ENCODE results near the gene PPFIBP2.

The PPFIBP2 gene

GRCh38 chr11:7582338-7582985, 68.7 kb downstream of the PPFIBP2 start:
- DNase-seq (ENCODE audit: low read depth) = no peak
- no peak overlapping the region for H3K4me3 ChIP-seq (ENCODE audit: low read length)
- TF ChIP-seq CTCF (conservative IDR thresholded peaks at IDR 0.05; ENCODE audit: low read depth, low read length) = no peak

- TF ChIP-seq CTCF (conservative IDR thresholded peaks at IDR 0.05; ENCODE audit: low read depth, low read length) = no peak
- no peak overlapping the region for H3K4me3 ChIP-seq (ENCODE audit: low read length)
- DNase-seq (ENCODE audit: low read depth) = no peak
These were observed 69.4 kb downstream of the PPFIBP2 start for GRCh38 chr11:7583248-7583647.

DNA sequence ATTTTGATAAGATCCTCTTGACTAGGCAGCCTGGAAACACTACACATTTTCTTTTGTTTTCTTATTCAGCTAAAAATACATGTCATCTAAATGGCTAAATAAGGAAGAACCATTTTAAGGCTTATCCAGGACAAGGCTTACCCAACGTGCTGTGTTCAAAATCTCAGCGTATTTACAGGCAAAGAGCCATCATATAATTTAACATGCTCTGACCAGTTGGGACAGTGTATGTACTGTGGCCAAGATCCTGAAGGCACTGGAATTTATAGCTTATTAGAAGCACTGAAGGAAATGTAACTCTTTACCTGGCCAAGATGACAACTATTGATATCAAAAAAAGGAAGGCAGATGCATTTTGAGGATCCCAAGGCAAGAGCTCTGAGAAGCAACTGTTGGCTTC, 71.1 kb downstream of the PPFIBP2 start:
- TF ChIP-seq CTCF (conservative IDR thresholded peaks at IDR 0.05; ENCODE audit: low read depth, low read length) = no peak
- DNase-seq (ENCODE audit: low read depth) = no peak

DNA sequence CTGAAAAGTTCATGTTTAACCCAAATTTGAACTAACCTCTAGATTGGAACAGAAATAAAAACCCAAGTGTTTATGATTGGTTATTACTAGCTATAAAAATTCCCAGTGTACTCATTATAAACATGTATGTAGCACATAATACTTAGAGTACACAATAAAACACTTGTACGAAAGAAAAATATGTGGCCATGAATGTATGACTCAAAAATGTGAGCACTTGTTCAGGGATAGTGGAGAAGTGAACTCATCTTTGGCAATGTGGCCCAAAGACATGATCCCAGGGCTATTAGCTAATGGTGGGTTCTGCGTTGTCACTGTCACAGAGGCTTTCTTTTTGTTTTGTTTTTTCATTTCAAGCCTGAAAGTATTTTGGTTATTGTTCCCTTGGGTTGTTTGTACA, 72.0 kb downstream of the PPFIBP2 start:
- TF ChIP-seq CTCF (conservative IDR thresholded peaks at IDR 0.05; ENCODE audit: low read depth, low read length) = no peak
- no peak for DNase-seq (ENCODE audit: low read depth)
- no peak overlapping the region for H3K4me3 ChIP-seq (ENCODE audit: low read length)

More for the DNA sequence above, 71.1 kb downstream of the PPFIBP2 start:
- no peak overlapping the region for H3K4me3 ChIP-seq (ENCODE audit: low read length)

DNA sequence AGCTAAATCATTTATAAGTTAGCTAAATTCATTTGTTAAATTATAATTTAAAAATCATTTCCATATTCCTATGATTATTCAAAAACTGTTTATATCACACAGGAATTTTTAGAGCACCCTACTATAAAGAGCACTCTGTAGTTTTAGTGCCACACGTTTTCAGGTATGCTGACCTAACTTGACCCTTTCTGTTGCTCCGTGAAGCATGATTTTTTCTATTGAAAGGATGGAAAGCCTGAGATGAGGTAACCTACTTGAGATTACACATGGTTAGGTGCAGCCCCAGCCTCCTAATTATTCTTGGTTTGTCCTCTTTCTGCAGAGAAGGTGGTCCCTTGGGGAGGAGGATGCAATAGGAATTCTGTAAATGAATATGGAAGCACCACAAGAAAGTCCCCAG, 72.6 kb downstream of the PPFIBP2 start:
- no peak for TF ChIP-seq CTCF (conservative IDR thresholded peaks at IDR 0.05; ENCODE audit: low read depth, low read length)

DNA sequence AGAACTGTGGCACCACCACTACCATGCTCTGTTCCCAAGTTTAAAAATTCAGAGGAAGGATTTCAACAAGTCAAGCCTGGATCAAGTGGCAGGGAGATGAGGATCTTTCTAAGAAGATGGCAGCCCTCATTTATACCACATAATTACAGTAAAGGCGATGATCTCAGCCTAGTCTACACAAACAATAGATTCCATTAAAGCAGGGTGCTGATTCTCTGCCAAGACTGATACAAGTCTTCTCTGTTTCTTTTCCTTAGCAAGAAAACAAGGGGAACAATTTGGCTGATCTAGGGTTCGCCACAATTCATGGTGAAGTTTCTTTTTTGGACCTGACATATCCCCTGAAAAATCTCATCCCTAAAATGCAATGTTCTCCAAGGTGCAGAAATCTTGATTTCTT, 73.9 kb downstream of the PPFIBP2 start:
- no peak for TF ChIP-seq CTCF (conservative IDR thresholded peaks at IDR 0.05; ENCODE audit: low read depth, low read length)
- no peak overlapping the region for H3K4me3 ChIP-seq (ENCODE audit: low read length)
- DNase-seq (ENCODE audit: low read depth) = no peak

More for the DNA sequence above, 72.6 kb downstream of the PPFIBP2 start:
- no peak for DNase-seq (ENCODE audit: low read depth)
- H3K4me3 ChIP-seq (ENCODE audit: low read length) = no peak overlapping the region

DNA sequence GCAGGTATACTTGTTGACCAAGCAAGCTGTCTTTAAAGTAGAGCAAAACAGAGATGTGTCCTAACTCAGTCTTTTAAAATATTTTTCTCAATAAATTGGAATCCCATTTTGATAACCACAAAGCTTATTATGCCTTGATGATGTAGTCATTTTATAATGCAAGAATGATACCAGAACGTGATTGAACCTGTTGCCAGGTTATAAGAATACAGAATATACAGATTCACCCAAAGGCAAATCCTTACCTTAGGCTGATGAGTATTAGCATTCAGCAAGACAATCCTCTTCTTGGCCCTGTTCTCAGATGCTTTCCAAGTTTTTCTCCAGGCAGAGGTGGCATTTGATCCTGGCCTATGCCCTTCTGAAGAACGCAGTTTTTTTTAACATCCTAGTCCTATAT, 76.1 kb downstream of the PPFIBP2 start:
- no peak for DNase-seq (ENCODE audit: low read depth)
- H3K4me3 ChIP-seq (ENCODE audit: low read length) = no peak overlapping the region
- TF ChIP-seq CTCF (conservative IDR thresholded peaks at IDR 0.05; ENCODE audit: low read depth, low read length) = no peak
